GM21390 (cell line): ENCODE data around the gene UGT2A3.
"Not testable (repeated sequence)": the region's sequence is repeated elsewhere in the genome, so short reads cannot be mapped to it uniquely, and the experiment has no call there.

ENCODE experiments used
- ATAC-seq: cut with Tn5 transposase; IDR thresholded peaks from one replicate; pipeline ENCODE4 v1.9.1; 2021; ENCODE audit not compliant: unreplicated experiment

The UGT2A3 gene

GRCh38 chr4:68951078-68951805, at the start of gene UGT2A3:
UGT2A3 (minus strand) TSS chr4:68951804; CDS start chr4:68951760, 44 bp downstream.
- no peak for ATAC-seq

DNA sequence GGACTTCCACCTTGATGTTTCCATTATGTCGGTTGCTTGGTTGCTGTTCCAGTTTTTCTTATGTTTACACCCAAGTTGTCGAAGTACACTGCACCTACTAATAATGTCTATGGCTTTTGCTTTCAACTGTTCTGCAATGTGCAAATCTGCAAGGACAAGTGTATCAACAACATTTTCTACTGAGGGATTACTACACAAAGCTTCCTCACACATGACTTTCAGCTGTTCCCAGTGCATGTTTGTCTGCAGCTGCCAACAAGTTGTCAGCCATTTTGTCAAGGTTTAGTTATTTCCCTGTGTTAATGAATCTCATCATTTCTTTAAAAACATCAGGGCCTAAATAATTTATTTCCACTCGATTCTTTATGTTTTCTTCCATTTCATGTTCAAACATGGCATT, 45.4 kb upstream of the UGT2A3 start:
- ATAC-seq: no peak

- ATAC-seq: no peak
Observed at GRCh38 chr4:68995292-68995691, 43.7 kb upstream of the UGT2A3 start.

DNA sequence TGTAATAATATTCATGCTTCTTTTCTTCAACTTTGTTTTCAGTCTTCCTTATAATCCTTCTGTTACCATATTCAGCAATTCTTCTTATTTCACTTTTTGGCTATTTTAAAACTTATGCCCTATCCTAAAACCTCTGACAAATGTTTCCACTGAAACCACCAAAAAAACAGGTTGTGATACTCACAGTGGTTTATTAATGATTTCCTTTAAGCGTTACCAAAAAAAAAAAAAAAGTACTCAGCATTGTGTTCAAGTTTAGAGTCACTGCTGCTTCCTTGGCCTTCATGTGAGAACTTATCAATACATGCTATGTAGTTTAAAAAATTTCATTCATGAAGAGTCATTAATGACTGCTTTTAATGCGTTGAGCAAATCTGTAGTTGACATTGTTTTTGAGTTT, 35.4 kb upstream of the UGT2A3 start:
- ATAC-seq: peak; percentile 54

- ATAC-seq: no peak
Observed at GRCh38 chr4:68985442-68985841, 33.8 kb upstream of the UGT2A3 start.

DNA sequence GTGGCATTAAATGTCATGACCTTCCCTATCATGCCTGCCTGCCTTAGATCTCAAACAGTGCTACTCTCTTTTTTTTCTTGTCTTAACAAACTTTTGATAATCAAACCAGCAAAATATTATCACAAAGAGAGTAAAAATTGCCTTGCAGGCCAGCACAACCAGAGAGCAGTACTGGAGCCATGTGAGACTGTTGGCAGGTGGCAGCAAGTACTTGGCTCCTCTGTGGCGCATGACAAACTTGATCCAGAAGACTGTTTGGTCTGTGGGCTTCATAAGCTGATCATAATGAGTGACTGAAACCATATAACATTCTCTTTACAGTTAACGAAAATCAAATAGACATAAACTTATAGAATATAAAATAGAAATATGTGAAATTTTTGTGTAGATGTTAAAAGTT, 33.3 kb upstream of the UGT2A3 start:
- ATAC-seq: no peak

- ATAC-seq: no peak
Observed at GRCh38 chr4:68963374-68963773, 11.8 kb upstream of the UGT2A3 start.

DNA sequence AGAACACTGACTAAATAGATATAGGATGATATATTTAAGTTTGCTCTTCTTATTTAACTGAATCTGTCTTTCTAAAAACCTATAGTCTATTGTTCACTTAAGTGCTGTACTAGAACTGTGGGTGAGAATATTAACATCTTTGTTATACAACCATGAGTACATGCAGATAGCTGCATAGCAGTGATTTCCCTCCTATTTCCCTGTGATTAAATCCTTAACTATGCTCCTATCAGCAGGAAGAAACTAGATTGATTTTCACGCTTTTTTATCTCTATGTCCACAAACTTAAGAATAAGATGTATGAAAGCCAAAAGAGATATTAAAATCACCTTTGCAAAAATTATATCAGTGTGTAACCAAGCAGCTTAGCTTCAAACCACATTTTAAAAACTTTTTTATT, 11.3 kb upstream of the UGT2A3 start:
- no peak for ATAC-seq

GRCh38 chr4:68960294-68961163, 8.9 kb upstream of the UGT2A3 start:
- ATAC-seq: no peak

- ATAC-seq: not testable (repeated sequence)
Observed at GRCh38 chr4:68959085-68959484, 7.5 kb upstream of the UGT2A3 start.

GRCh38 chr4:68954126-68954525, 2.5 kb upstream of the UGT2A3 start:
- no peak for ATAC-seq

- ATAC-seq: no peak
Observed at GRCh38 chr4:68953056-68953596, 1.5 kb upstream of the UGT2A3 start.

DNA sequence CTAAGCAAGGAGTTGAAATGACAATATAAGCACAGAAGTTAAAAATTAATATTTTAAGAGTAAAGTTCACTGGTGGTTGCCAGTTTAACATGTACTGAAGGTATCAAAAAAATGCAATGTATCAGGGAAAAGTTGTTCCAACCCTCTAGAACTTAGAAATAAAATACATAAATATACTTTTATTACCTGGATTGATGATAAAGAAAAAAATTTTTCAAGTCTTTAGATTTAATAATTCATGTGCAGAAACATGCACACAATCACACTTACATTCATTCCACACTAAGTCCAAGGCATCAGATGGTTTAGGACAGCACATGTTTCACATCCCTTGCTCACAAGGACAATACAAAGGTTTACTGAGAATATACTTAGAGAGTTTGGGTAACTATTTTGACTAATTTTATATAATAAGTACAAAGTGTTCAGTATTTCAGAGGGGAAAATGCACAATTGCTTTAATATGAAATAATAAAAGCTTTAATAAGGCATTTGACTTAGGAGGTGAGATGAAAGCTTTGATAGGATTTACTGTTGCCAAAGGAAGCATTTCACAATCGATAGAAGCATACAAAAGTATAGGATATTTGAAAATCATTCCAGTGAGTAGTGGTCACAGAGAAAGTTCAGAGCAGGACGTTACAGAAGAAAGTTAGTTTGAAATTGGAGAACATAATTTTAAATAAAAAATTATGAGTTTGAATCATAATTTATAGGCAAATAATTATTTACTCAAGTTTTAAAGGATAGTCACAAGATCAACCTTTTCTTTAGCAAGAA, 392 bp upstream of the UGT2A3 start:
- ATAC-seq: no peak

GRCh38 chr4:68950033-68950432, 1.6 kb downstream of the UGT2A3 start:
- no peak for ATAC-seq

- ATAC-seq: no peak
Observed at GRCh38 chr4:68948985-68949384, 2.6 kb downstream of the UGT2A3 start.

DNA sequence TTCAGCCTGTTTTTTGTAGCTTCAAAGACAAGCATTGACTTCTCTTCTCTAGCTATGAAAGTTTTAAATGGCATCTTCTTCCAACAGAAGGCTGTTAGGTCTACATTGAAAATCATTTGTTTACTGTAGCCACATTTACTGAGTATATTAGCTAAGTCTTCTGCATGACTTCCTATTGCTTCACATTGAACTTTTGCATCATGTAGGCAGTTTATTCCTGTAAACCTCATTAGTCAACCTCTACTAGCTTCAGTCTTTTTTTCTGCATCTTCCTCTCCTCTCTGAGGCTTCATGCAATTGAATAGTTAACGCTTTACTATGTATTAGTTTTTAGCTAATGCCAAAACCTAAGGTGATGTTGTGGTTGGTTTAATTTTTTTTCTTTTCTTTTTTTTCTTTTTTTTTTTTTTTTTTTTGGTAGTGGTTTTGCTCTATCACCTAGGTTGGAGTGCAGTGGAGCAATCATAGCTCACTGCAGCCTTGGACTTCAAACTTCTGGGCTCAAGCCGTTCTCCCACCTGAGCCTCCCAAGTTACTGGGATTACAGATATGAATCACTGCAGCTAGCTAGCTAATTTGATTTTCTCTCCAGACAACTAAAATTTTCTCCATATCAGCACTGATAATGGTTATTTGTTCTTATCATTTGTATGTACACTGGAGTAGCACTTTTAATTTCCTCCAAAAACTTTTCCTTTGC, 3.4 kb downstream of the UGT2A3 start:
- no peak for ATAC-seq

- no peak for ATAC-seq
Observed at GRCh38 chr4:68929076-68929737, 22.4 kb downstream of the UGT2A3 start.

DNA sequence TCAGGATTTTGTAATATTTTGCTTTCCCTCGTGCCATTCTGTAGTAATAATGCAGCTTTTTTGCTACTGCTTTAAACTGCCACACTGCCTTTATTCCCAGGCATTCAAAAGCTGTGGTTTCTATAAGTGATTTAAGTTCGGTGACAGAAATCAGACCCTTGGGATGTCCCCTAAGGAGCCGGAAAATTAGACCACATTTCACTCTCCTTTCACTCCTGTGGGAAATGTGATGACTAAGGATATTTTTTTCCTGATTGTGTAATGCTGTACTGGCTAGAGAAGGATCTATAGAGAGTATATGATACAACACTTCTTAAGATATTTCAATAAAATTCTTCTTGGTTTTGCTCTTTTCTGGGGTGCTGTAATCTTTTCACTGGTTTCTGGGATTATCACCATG, 24.4 kb downstream of the UGT2A3 start:
- ATAC-seq: no peak

GRCh38 chr4:68922202-68922601, 29.4 kb downstream of the UGT2A3 start:
- ATAC-seq: not testable (repeated sequence)

DNA sequence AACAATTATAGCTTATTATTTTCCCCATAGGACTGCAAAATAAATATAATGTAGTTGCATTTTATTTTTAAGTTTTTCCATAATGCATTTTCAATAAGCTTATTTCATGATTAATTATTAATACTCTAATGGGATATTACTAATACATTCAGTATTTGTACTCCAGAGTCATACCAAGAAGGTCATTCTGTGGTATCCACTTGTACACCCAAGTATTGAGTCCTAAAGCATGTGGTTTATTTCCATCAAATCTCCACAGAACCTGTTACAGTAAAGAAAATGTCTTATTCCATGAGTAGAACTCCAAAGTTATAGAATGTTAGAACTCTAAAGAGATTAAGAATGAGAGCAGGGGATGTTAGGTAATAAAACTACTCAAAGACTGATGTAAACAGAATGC, 30.6 kb downstream of the UGT2A3 start:
- no peak for ATAC-seq
